Activated CD8-positive, alpha-beta memory T cell treated with anti-CD3 and anti-CD28 coated beads for 1 hour (primary cell): ENCODE measurements around the gene TOX3.

Experiments used
- DNase-seq, 2 donors: peaks; one replicate each; pipeline ENCODE4 v3.0.0-alpha.2; 2020; ENCODE audit warnings: low read depth in 1 of 2; ENCODE audit errors: extremely low read depth in 1 of 2

TOX3 gene

GRCh38 chr16:52408191-52408845, 138.6 kb downstream of the TOX3 start:
- no peak for DNase-seq

- DNase-seq: no peak
These were observed 139.2 kb downstream of the TOX3 start for GRCh38 chr16:52407778-52408177.

- no peak for DNase-seq
These were observed 141.5 kb downstream of the TOX3 start for GRCh38 chr16:52405441-52405840.

GRCh38 chr16:52404546-52404945, 142.4 kb downstream of the TOX3 start:
- DNase-seq: no peak

- DNase-seq: no peak
These were observed 147.8 kb downstream of the TOX3 start for GRCh38 chr16:52399116-52399515.

GRCh38 chr16:52398491-52398960, 148.4 kb downstream of the TOX3 start:
- DNase-seq: no peak

- no peak for DNase-seq
These were observed 148.9 kb downstream of the TOX3 start for GRCh38 chr16:52398021-52398420.

- DNase-seq: no peak
These were observed 153.5 kb downstream of the TOX3 start for GRCh38 chr16:52393448-52393847.

GRCh38 chr16:52389045-52389444, 157.9 kb downstream of the TOX3 start:
- no peak for DNase-seq
